K562 (cell line): ENCODE data around the gene ERGIC1. TPM values are rescaled to one million over a fixed set of nuclear protein-coding genes. Genes with fewer than 3 reads are reported as not detected.

Source experiments
- BRD4 ChIP-seq: fragments of 200-600 bp; sonication (generic); IDR thresholded peaks from 2 replicates; pipeline ENCODE4 v1.6.1; 2017; ENCODE audit warnings: inconsistent platforms
- CREM ChIP-seq: IDR thresholded peaks from 2 replicates; pipeline ENCODE4 v1.6.1; 2014; ENCODE audit warnings: antibody characterized with exemption, low read depth
- EP300 ChIP-seq: IDR thresholded peaks from 2 replicates; pipeline ENCODE4 v1.6.1; 2012; ENCODE audit warnings: low read length, improper control_type of control experiment
- HDAC2 ChIP-seq: fragments of 450-650 bp; IDR thresholded peaks from 2 replicates; pipeline ENCODE4 v1.6.1; 2016; ENCODE audit warnings: mild to moderate bottlenecking
- IRF2 ChIP-seq: sonication (generic); formaldehyde crosslinking; IDR thresholded peaks from 2 replicates; pipeline ENCODE4 v1.8.1; 2022; ENCODE audit warnings: mild to moderate bottlenecking, missing genetic modification reagents
- MXI1 ChIP-seq: IDR thresholded peaks from 2 replicates; pipeline ENCODE4 v1.6.1; 2011; ENCODE audit warnings: low read depth, mild to moderate bottlenecking, improper control_type of control experiment, low read length
- NCOA1 ChIP-seq: fragments of 450-650 bp; IDR thresholded peaks from 2 replicates; pipeline ENCODE4 v1.6.1; 2016; ENCODE audit warnings: low read depth
- PCBP1 ChIP-seq: fragments of 200-400 bp; formaldehyde crosslinking; IDR thresholded peaks from 2 replicates; pipeline ENCODE4 v1.6.1; 2018; ENCODE audit warnings: mild to moderate bottlenecking, low read depth, low read length; ENCODE audit not compliant: poor library complexity, severe bottlenecking
- PML ChIP-seq: IDR thresholded peaks from 2 replicates; pipeline ENCODE4 v1.6.1; 2012; ENCODE audit warnings: low read length, inconsistent platforms
- SUPT5H ChIP-seq: fragments of 450-650 bp; IDR thresholded peaks from 2 replicates; pipeline ENCODE4 v1.6.1; 2016
- THRB ChIP-seq: fragments of 450-650 bp; formaldehyde crosslinking; conservative IDR thresholded peaks from 2 replicates; pipeline ENCODE4 v1.4.0; 2022; ENCODE audit warnings: mild to moderate bottlenecking, missing genetic modification characterization
- UBTF ChIP-seq, 2 experiments: IDR thresholded peaks; 2 replicates each; pipeline ENCODE4 v1.6.1; 2012; ENCODE audit warnings: improper control_type of control experiment in 2 of 2, low read depth in 2 of 2, low read length in 2 of 2, borderline replicate concordance in 1 of 2
- polyA plus RNA-seq, 8 experiments: library from polyadenylated mRNA; depleted of rRNA in 4 of 8; stranded (reverse) in 5 of 8; unstranded in 3 of 8; fragments of >200 nt; fragmentation: Nextera tagmentation in 2 of 8; fragmentation: Illumina TruSeq in 1 of 8; extraction: Ambion mirVana in 2 of 8; extraction: Trizol in 1 of 8; gene quantifications; 2 replicates each; pipeline versions ENCODE4 v1.2.1 to v1.2.3, GENCODE V29; 2011 to 2014; ENCODE audit warnings: inconsistent platforms in 1 of 8, missing spikeins in 1 of 8
- total RNA-seq, 7 experiments: library from RNA; depleted of rRNA in 6 of 7; stranded (reverse); fragments of >200 nt in 6 of 7; fragmentation: Illumina TruSeq in 2 of 7; extraction: Trizol in 2 of 7; gene quantifications; 2 replicates each; pipeline versions ENCODE4 v1.2.1 to v1.2.3, GENCODE V29; 2011 to 2021; ENCODE audit warnings: low replicate concordance in 1 of 7
- TF ChIP-seq, protein P1 (sequence below), 2 experiments: fragments of 450-650 bp; formaldehyde crosslinking in 1 of 2; IDR thresholded peaks; 2 replicates each; pipeline versions ENCODE4 v1.4.0 to v1.6.1; 2014 to 2020; ENCODE audit warnings: mild to moderate bottlenecking in 2 of 2, borderline replicate concordance in 1 of 2, low read depth in 1 of 2
- TF ChIP-seq, protein P2 (sequence below): fragments of 250-450 bp; sonication (Bioruptor Pico); IDR thresholded peaks from 2 replicates; pipeline ENCODE4 v1.4.0; 2020

The ERGIC1 gene
- total and polyA plus RNA-seq, 9 of the 15 experiments (the other 6 are each of a cell fraction or from before 2014, with no cell fraction given), result 5.5 to 68.4 (median 36.4) TPM

DNA sequence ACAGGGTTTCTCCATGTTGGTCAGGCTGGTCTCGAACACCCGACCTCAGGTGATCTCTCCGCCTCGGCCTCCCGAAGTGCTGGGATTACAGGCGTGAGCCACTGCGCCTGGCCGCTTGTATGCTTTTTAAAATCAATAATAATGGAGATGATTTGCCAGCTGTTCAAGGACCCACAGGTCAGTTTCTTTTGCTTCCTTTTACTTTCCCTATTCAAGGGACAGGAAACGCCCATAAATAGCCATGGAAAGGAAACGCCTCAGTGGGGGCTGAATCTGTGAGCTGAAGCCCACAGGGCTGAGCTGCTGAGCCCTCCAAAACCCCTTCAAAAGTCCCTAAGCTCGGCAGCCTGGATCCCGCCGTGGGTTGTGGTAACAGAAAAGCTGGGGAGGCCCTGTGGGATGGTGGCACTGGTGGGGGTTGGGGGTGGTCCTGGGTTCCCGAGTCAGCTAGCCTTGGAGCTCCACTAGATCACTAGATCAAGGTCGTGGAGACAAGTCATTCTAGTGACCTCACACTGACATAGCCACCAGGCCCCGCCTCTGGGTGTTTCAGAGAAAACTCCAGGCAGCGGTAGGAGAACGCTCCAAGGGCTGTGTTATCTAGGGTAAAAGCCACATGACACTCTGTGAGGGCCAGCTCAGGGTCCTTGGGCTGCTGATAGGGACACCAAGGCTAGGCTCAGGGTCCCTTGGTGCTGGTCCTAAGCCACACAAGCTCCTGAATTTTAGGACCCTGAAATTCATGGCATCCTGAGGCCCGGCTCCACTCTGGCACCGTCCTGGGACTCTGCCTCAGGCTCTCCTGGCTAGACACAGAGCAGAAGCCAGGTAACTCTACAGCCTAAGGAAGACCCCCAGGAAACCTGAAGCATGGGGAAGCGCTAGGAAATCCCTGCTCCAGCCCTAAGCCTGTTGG lies 45.0 kb upstream of the ERGIC1 start (continued):
- TF ChIP-seq, protein P1, sequence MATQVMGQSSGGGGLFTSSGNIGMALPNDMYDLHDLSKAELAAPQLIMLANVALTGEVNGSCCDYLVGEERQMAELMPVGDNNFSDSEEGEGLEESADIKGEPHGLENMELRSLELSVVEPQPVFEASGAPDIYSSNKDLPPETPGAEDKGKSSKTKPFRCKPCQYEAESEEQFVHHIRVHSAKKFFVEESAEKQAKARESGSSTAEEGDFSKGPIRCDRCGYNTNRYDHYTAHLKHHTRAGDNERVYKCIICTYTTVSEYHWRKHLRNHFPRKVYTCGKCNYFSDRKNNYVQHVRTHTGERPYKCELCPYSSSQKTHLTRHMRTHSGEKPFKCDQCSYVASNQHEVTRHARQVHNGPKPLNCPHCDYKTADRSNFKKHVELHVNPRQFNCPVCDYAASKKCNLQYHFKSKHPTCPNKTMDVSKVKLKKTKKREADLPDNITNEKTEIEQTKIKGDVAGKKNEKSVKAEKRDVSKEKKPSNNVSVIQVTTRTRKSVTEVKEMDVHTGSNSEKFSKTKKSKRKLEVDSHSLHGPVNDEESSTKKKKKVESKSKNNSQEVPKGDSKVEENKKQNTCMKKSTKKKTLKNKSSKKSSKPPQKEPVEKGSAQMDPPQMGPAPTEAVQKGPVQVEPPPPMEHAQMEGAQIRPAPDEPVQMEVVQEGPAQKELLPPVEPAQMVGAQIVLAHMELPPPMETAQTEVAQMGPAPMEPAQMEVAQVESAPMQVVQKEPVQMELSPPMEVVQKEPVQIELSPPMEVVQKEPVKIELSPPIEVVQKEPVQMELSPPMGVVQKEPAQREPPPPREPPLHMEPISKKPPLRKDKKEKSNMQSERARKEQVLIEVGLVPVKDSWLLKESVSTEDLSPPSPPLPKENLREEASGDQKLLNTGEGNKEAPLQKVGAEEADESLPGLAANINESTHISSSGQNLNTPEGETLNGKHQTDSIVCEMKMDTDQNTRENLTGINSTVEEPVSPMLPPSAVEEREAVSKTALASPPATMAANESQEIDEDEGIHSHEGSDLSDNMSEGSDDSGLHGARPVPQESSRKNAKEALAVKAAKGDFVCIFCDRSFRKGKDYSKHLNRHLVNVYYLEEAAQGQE (IDR thresholded peaks at IDR 0.05; ENCODE audit: borderline replicate concordance), result peak; percentile 7; the same call in 1 of the 2 replicates
- TF ChIP-seq, protein P1 (CRISPR knock-in tag; IDR thresholded peaks at IDR 0.05; ENCODE audit: low read depth), result no peak
- TF ChIP-seq, protein P2, sequence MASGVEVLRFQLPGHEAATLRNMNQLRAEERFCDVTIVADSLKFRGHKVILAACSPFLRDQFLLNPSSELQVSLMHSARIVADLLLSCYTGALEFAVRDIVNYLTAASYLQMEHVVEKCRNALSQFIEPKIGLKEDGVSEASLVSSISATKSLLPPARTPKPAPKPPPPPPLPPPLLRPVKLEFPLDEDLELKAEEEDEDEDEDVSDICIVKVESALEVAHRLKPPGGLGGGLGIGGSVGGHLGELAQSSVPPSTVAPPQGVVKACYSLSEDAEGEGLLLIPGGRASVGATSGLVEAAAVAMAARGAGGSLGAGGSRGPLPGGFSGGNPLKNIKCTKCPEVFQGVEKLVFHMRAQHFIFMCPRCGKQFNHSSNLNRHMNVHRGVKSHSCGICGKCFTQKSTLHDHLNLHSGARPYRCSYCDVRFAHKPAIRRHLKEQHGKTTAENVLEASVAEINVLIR (CRISPR knock-in tag), result peak; percentile 67; the same call in 1 of the 2 replicates
- TF ChIP-seq HDAC2, result peak; percentile 37; the same call in 1 of the 2 replicates
- TF ChIP-seq BRD4, result peak; percentile 70
- TF ChIP-seq IRF2, result no peak
- TF ChIP-seq PCBP1, result no peak
- TF ChIP-seq CREM, result peak; percentile 81
- TF ChIP-seq EP300, result peak; percentile 46; the same call in 1 of the 2 replicates
- TF ChIP-seq UBTF (IDR thresholded peaks at IDR 0.05; ENCODE audit: borderline replicate concordance in 1 of 2, low read depth in 2 of 2, low read length in 2 of 2), result 0 out of 4 replicates have a peak, but pooled peaks of 1 of the 2 experiments have one; percentile 17
- TF ChIP-seq MXI1, result no peak
- no peak for TF ChIP-seq PML
- TF ChIP-seq THRB (CRISPR knock-in tag), result no peak
- peak; percentile 64; the same call in 1 of the 2 replicates for TF ChIP-seq SUPT5H
- peak; percentile 14; the same call in 1 of the 2 replicates for TF ChIP-seq NCOA1
